ENCODE measurements around the gene NR5A2.

Gene NR5A2

GRCh38 chr1:200134116-200134515 is 106.6 kb downstream of the NR5A2 start:
- in situ Hi-C loops (cut with MboI; ENCODE audit: low pct_unique_long_range_greater_than_20kb, low sequenced_read_pairs, unreplicated experiment) = loop anchor here (10.0 kb wide), 1 partner anchor 361 kb away; no protein-coding TSS in a partner anchor
- no peak for DNase-seq (ENCODE audit: low spot score)
- TF ChIP-seq CTCF (IDR thresholded peaks at IDR 0.05; ENCODE audit: extremely low read depth, insufficient read depth, missing control alignments) = no peak

GRCh38 chr1:200136384-200136783 is 108.9 kb downstream of the NR5A2 start:
- TF ChIP-seq CTCF (IDR thresholded peaks at IDR 0.05; ENCODE audit: extremely low read depth, insufficient read depth, missing control alignments) = no peak
- in situ Hi-C loops (cut with MboI; ENCODE audit: low pct_unique_long_range_greater_than_20kb, low sequenced_read_pairs, unreplicated experiment) = loop anchor here (10.0 kb wide), 1 partner anchor 358 kb away; no protein-coding TSS in a partner anchor
- DNase-seq (ENCODE audit: low spot score) = no peak

GRCh38 chr1:200139661-200140250 is 112.2 kb downstream of the NR5A2 start:
- peak; percentile 58 for DNase-seq (ENCODE audit: low spot score)
- in situ Hi-C loops (cut with MboI; ENCODE audit: low pct_unique_long_range_greater_than_20kb, low sequenced_read_pairs, unreplicated experiment) = loop anchor here (10.0 kb wide), 1 partner anchor 355 kb away; no protein-coding TSS in a partner anchor
- TF ChIP-seq CTCF (IDR thresholded peaks at IDR 0.05; ENCODE audit: extremely low read depth, insufficient read depth, missing control alignments) = peak; percentile 68

- in situ Hi-C loops (cut with MboI; ENCODE audit: low pct_unique_long_range_greater_than_20kb, low sequenced_read_pairs, unreplicated experiment) = no loop called here
- no peak for TF ChIP-seq CTCF (IDR thresholded peaks at IDR 0.05; ENCODE audit: extremely low read depth, insufficient read depth, missing control alignments)
- DNase-seq (ENCODE audit: low spot score) = no peak
These were observed 115.8 kb downstream of the NR5A2 start for GRCh38 chr1:200143347-200143746.

- DNase-seq (ENCODE audit: low spot score) = peak; percentile 50
- in situ Hi-C loops (cut with MboI; ENCODE audit: low pct_unique_long_range_greater_than_20kb, low sequenced_read_pairs, unreplicated experiment) = no loop called here
- no peak for TF ChIP-seq CTCF (IDR thresholded peaks at IDR 0.05; ENCODE audit: extremely low read depth, insufficient read depth, missing control alignments)
These were observed 118.6 kb downstream of the NR5A2 start for GRCh38 chr1:200146100-200146499.

GRCh38 chr1:200147094-200147493 is 119.6 kb downstream of the NR5A2 start:
- TF ChIP-seq CTCF (IDR thresholded peaks at IDR 0.05; ENCODE audit: extremely low read depth, insufficient read depth, missing control alignments) = no peak
- in situ Hi-C loops (cut with MboI; ENCODE audit: low pct_unique_long_range_greater_than_20kb, low sequenced_read_pairs, unreplicated experiment) = no loop called here
- no peak for DNase-seq (ENCODE audit: low spot score)
